Kidney (tissue), 14 donors: ENCODE results near the gene AKAP7. TPM values are rescaled to one million over a fixed set of nuclear protein-coding genes. Genes with fewer than 3 reads are reported as not detected.

ENCODE experiments used
- DNase-seq, 5 donors: peaks; one replicate each; pipeline ENCODE4 v3.0.0-alpha.2; 2013 to 2020
- FAIRE-seq: peaks from 2 replicates; lab custom pipeline; 2012; peaks lifted over from hg19 to GRCh38; lab: Jason Lieb, UNC
- H3K27ac ChIP-seq, 2 donors: one replicate each; pipeline ENCODE4 v1.7.0; 2013; ENCODE audit warnings: low read depth in 2 of 2, low read length in 2 of 2, inconsistent platforms in 1 of 2
- H3K27me3 ChIP-seq: one replicate; pipeline ENCODE4 v1.7.1; 2013; ENCODE audit warnings: low read length, inconsistent platforms; ENCODE audit not compliant: control insufficient read depth, insufficient read depth
- H3K36me3 ChIP-seq, 3 donors: one replicate each; pipeline versions ENCODE4 v1.7.0 to v1.7.1; 2013; ENCODE audit warnings: low read length in 3 of 3, control low read depth in 1 of 3, inconsistent platforms in 1 of 3; ENCODE audit not compliant: insufficient read depth in 3 of 3, control insufficient read depth in 2 of 3
- H3K4me1 ChIP-seq, 3 donors: one replicate each; pipeline versions ENCODE4 v1.7.0 to v1.7.1; 2013; ENCODE audit warnings: low read length in 3 of 3, inconsistent platforms in 1 of 3, low read depth in 1 of 3; ENCODE audit not compliant: control insufficient read depth in 2 of 3, insufficient read depth in 2 of 3
- H3K4me3 ChIP-seq, 3 donors: one replicate each; pipeline versions ENCODE4 v1.7.0 to v1.8.1; 2013; ENCODE audit warnings: low read length in 3 of 3, control low read depth in 1 of 3, inconsistent platforms in 1 of 3
- H3K9ac ChIP-seq, 3 donors: one replicate each; pipeline versions ENCODE4 v1.7.0 to v1.7.1; 2013; ENCODE audit warnings: low read length in 3 of 3, control low read depth in 1 of 3, inconsistent platforms in 1 of 3
- H3K9me3 ChIP-seq, 3 donors: one replicate each; pipeline versions ENCODE4 v1.7.0 to v1.7.1; 2013; ENCODE audit warnings: low read length in 3 of 3, control low read depth in 1 of 3, inconsistent platforms in 1 of 3; ENCODE audit not compliant: control insufficient read depth in 2 of 3, insufficient read depth in 1 of 3
- intact Hi-C: fragments of 100-400 bp; cut with DNase I; formaldehyde crosslinking; loops from one replicate; pipeline ENCODE4 v1.11.1; 2022
- polyA plus RNA-seq: library from polyadenylated mRNA; stranded (reverse); fragments of 350-450 nt; fragmentation: Illumina TruSeq; extraction: RNeasy Lipid Tissue Mini Kit (QIAGEN cat#74804); gene quantifications from one replicate; pipeline ENCODE4 v1.2.3, GENCODE V29; 2014; ENCODE audit warnings: low read depth, low replicate concordance; ENCODE audit not compliant: insufficient read depth
- total RNA-seq: library from RNA; stranded (reverse); fragmentation: NEBNext Ultra II Directional; extraction: Animal tissue kit (Norgen Biotek cat#: 25700); gene quantifications from one replicate; pipeline ENCODE4 v1.2.1, GENCODE V29; 2021
- TF ChIP-seq, protein P1 (sequence below): IDR thresholded peaks from 3 replicates; pipeline ENCODE4 v1.5.1; 2012; ENCODE audit warnings: mild to moderate bottlenecking, moderate library complexity, borderline replicate concordance; ENCODE audit not compliant: insufficient read depth; ENCODE audit errors: extremely low read depth
- donor health status: control.
- donor health status: control.
- donor health status: control.
- donor health status: control.
- donor health status: control.
- donor health status: DM: yes; HTN: yes; CAD: no.
- donor health status: Normal renal cell carcinoma (clear cell type).

The AKAP7 gene
- total and polyA plus RNA-seq, 2 donors from 2014 or later, result 7.9 to 12.0 TPM

DNA sequence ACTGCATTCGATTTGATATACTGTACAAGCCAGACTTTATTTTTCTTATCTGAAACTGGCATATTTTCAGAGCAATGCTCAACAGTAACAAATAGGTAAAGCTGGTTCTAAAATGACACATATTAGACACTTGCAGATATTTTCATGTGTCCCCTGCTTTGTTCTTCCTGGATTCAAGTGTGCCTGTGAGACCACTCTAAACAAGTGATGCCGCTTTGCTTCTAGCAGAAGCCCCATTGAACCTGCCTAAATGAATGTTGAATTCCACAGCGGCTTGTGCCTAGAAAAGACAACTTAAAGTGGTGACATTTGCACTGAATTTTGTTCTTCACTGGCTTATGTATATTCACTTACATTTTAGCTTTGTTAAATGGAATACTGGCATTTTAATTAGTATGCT lies 115.7 kb downstream of the AKAP7 start:
- H3K36me3 ChIP-seq, result no peaks in the 10 kb centered on the region
- no peaks in the 10 kb centered on the region for H3K27me3 ChIP-seq
- H3K9me3 ChIP-seq, result no peaks in the 10 kb centered on the region
- peak overlapping the region in 2 of 3 donors; percentile 42 to 43 for H3K9ac ChIP-seq
- FAIRE-seq, result no peak
- peaks cover 0 to 6% (median 6%) of the 10 kb centered on the region in 3 donors for H3K4me1 ChIP-seq
- intact Hi-C loops, result no loop called here
- TF ChIP-seq, protein P1, sequence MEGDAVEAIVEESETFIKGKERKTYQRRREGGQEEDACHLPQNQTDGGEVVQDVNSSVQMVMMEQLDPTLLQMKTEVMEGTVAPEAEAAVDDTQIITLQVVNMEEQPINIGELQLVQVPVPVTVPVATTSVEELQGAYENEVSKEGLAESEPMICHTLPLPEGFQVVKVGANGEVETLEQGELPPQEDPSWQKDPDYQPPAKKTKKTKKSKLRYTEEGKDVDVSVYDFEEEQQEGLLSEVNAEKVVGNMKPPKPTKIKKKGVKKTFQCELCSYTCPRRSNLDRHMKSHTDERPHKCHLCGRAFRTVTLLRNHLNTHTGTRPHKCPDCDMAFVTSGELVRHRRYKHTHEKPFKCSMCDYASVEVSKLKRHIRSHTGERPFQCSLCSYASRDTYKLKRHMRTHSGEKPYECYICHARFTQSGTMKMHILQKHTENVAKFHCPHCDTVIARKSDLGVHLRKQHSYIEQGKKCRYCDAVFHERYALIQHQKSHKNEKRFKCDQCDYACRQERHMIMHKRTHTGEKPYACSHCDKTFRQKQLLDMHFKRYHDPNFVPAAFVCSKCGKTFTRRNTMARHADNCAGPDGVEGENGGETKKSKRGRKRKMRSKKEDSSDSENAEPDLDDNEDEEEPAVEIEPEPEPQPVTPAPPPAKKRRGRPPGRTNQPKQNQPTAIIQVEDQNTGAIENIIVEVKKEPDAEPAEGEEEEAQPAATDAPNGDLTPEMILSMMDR, result no peak
- peak overlapping the region; percentile 63 to 67 (median 66) for H3K4me3 ChIP-seq
- no peak for DNase-seq
- no peak overlapping the region for H3K27ac ChIP-seq

DNA sequence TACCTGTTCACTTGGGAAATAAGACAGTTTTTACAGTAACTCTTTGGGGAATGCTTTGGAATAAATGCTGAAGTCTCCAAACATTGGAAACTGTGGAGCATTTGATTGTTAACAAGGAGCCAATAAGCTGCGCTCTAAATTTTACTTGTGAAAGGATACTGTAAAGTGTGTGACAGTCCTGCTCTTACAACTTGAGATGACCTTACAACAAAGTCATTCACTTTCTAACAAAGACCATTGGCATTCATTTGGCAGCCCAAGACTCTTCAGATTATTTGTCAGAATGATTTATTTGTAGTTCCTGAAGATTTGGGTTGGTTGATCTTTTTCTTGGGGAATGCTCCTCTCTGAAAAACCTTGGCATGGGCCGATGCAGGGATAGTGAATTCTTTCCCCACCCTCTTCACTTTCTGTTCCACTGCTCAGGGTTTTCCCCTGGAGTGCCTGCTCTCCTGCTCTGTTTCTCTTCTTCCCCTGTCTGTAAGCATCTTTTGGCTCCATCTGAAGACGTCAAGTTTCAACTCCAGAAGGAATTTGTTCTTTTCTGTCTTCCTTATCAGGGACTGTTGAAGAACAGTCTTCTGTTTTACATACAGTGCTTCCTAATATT lies 116.4 kb downstream of the AKAP7 start:
- peaks cover 0 to 6% (median 6%) of the 10 kb centered on the region in 3 donors for H3K4me1 ChIP-seq
- no peak overlapping the region for H3K4me3 ChIP-seq
- no peaks in the 10 kb centered on the region for H3K27me3 ChIP-seq
- H3K9ac ChIP-seq, result no peak overlapping the region
- no peaks in the 10 kb centered on the region for H3K36me3 ChIP-seq
- no peaks in the 10 kb centered on the region for H3K9me3 ChIP-seq
- no peak for FAIRE-seq
- no peak for DNase-seq
- no peak overlapping the region for H3K27ac ChIP-seq
- intact Hi-C loops, result no loop called here
- TF ChIP-seq, protein P1, result no peak

DNA sequence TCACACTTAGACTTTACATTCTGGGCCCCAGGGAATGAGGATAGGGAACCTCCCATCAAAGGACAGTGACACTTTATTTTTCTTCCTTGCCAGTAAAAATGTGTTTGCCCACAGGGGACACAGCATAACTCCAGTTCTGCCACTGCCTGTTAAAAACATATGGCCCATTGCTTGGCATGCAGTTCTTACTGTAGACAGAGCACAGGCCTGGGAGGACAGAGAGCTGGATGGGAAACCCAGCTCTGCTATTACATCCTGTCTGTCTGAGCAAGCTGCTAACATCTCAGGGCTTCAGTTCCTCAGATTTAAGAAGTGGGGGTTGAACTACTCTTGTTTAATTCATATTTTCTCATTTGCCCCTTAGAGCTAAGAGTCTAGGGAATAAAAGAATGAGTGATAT lies 120.2 kb downstream of the AKAP7 start:
- intact Hi-C loops, result no loop called here
- Histone ChIP-seq H3K4me3 (no peak overlapping the region), H3K27ac (no peak overlapping the region), H3K36me3 (no peaks in the 10 kb centered on the region), H3K27me3 (no peaks in the 10 kb centered on the region), H3K9ac (no peak overlapping the region), H3K9me3 (no peaks in the 10 kb centered on the region), H3K4me1 (peaks cover 0 to 15% (median 6%) of the 10 kb centered on the region in 3 donors)
- DNase-seq (no peak), FAIRE-seq (no peak)
- TF ChIP-seq, protein P1, result no peak
